ENCODE measurements around the gene PRKD3.

GRCh38 chr2:37342591-37343220, 18.1 kb upstream of the PRKD3 start:
- TF ChIP-seq TAF1 (IDR thresholded peaks at IDR 0.05; ENCODE audit: borderline replicate concordance, insufficient read depth, low read length) (no peak), POLR2AphosphoS5 (IDR thresholded peaks at IDR 0.05; ENCODE audit: low read depth, low read length) (no peak), REST (IDR thresholded peaks at IDR 0.05; ENCODE audit: insufficient read depth in 1 of 2, low read depth in 2 of 2, low read length in 2 of 2) (no peak), SIN3A (IDR thresholded peaks at IDR 0.05; ENCODE audit: borderline replicate concordance, insufficient read depth, low read length) (no peak), FOXP2 (optimal IDR thresholded peaks at IDR 0.05; ENCODE audit: borderline replicate concordance, extremely low read depth, extremely low read length, insufficient read depth) (no peak)
